ENCODE measurements around the gene FNDC10.

DNA sequence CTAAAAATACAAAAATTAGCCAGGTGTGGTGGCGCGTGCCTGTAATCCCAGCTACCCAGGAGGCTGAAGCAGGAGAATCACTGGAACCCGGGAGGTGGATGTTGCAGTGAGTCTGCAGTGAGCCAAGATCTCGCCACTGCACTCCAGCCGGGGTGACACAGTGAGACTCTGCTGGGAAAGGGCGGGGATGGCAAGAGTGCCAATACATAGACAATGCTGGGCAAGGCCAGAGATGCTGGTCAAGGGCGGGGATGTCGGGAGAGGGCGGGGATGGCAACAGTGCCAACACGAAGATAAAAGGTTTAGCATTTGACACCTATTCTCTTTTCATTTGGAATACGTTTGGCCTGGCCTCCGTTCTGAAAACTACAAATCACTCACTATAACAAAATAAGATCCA is 36.2 kb downstream of the FNDC10 start:
- TF ChIP-seq CTCF (IDR thresholded peaks at IDR 0.05): no peak
- TF ChIP-seq EP300 (IDR thresholded peaks at IDR 0.05): peak in 1 of 4 donors; percentile 23
- no peak for TF ChIP-seq POLR2A (IDR thresholded peaks at IDR 0.05)

Measured in upper lobe of left lung (tissue), 4 donors.